Adrenal gland (tissue), 5 donors: ENCODE data around the gene EVPL.

Experiments
- POLR2A ChIP-seq, 2 donors: fragments of 450-650 bp; IDR thresholded peaks; one replicate each; pipeline ENCODE4 v1.6.1; 2017; ENCODE audit warnings: antibody characterized with exemption in 2 of 2, mild to moderate bottlenecking in 2 of 2, moderate library complexity in 1 of 2
- TF ChIP-seq, protein P1 (sequence below), 6 experiments: fragments of 450-650 bp in 4 of 6; fragments of 200-600 bp in 2 of 6; sonication (generic) in 1 of 6; IDR thresholded peaks; 1 replicate in 5 of 6; 2 replicates in 1 of 6; pipeline versions ENCODE4 v1.5.1 to v1.8.0; 2016 to 2021; ENCODE audit warnings: antibody characterized with exemption in 6 of 6, mild to moderate bottlenecking in 2 of 6, moderate library complexity in 1 of 6
- donor health status: DM: no; HTN: no; CAD: no.

DNA sequence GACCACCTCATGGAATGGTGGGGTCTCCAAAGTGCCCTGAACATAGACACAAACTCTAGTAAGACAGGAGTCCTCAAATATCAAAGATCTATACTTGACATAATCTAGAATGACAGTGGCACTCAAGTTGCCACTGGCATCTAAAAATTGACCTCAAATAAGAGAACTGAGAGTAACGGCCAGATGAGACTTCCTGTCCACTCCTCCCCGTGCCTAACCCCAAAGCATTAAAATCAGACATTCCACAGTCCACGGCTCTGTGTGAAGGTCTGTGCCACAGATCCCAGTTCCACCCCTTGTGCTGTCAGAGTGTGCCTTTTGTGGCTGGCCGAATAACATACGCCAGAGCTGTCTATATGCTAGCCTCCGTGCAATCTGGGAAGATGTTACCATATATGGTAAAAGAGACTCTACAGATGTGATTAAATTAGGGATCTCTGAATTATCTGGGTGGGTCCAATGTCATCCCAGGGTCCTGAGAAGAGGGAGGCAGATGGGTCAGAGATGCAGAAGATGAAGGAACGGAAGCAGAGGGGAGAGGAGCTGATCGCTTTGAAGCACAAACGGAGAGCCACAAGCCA, 21.0 kb upstream of the EVPL start:
- TF ChIP-seq, protein P1, sequence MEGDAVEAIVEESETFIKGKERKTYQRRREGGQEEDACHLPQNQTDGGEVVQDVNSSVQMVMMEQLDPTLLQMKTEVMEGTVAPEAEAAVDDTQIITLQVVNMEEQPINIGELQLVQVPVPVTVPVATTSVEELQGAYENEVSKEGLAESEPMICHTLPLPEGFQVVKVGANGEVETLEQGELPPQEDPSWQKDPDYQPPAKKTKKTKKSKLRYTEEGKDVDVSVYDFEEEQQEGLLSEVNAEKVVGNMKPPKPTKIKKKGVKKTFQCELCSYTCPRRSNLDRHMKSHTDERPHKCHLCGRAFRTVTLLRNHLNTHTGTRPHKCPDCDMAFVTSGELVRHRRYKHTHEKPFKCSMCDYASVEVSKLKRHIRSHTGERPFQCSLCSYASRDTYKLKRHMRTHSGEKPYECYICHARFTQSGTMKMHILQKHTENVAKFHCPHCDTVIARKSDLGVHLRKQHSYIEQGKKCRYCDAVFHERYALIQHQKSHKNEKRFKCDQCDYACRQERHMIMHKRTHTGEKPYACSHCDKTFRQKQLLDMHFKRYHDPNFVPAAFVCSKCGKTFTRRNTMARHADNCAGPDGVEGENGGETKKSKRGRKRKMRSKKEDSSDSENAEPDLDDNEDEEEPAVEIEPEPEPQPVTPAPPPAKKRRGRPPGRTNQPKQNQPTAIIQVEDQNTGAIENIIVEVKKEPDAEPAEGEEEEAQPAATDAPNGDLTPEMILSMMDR (IDR thresholded peaks at IDR 0.05) = no peak
- no peak for TF ChIP-seq POLR2A (IDR thresholded peaks at IDR 0.05)
